ENCODE results near the gene DHRS11. TPM values are rescaled to one million over a fixed set of nuclear protein-coding genes. Genes with fewer than 3 reads are reported as not detected.

DHRS11 gene
- polyA plus RNA-seq, 3 donors: 1.2 to 4.3 (median 2.7) TPM

GRCh38 chr17:36625188-36625587 is 33.5 kb downstream of the DHRS11 start:
- peak overlapping the region in 3 of 7 donors; percentile 37 to 82 (median 64) for H3K27ac Mint-ChIP-seq
- Histone ChIP-seq H3K4me1 (ENCODE audit: control insufficient read depth in 1 of 2, insufficient read depth in 2 of 2, low read length in 2 of 2) (peaks cover 6 to 7% of the 10 kb centered on the region in 2 donors), H3K4me2 (replicated peaks; ENCODE audit: extremely low read depth, low read length, poor library complexity, severe bottlenecking) (no peak overlapping the region), H3K9ac (ENCODE audit: insufficient read depth, low read length, poor library complexity, severe bottlenecking) (no peak overlapping the region), H3K27ac (ENCODE audit: low read depth in 1 of 2, low read length in 2 of 2) (peak overlapping the region in 1 of 2 donors; percentile 7), H4K20me1 (ENCODE audit: insufficient read depth, low read length) (no peaks in the 10 kb centered on the region), H3K79me2 (ENCODE audit: insufficient read depth, low read length) (no peaks in the 10 kb centered on the region), H3K36me3 (replicated peaks in 1 of 2; ENCODE audit: control insufficient read depth in 1 of 2, insufficient read depth in 2 of 2, low read length in 2 of 2) (no peaks in the 10 kb centered on the region), H2AFZ (ENCODE audit: insufficient read depth, low read depth, low read length, poor library complexity, severe bottlenecking) (no peak overlapping the region), H3K9me3 (replicated peaks in 1 of 2; ENCODE audit: control insufficient read depth in 1 of 2, insufficient read depth in 1 of 2, low read length in 2 of 2) (no peaks in the 10 kb centered on the region), H3K27me3 (ENCODE audit: control insufficient read depth in 2 of 2, insufficient read depth in 2 of 2, low read length in 2 of 2) (no peaks in the 10 kb centered on the region), H3K4me3 (replicated peaks in 1 of 3; ENCODE audit: low read depth in 2 of 3, low read length in 3 of 3) (no peak overlapping the region)
- H3K9me3 Mint-ChIP-seq: peaks cover 0 to 7% (median 0%) of the 10 kb centered on the region in 7 donors
- DNase-seq: no peak
- H3K27me3 Mint-ChIP-seq (ENCODE audit: low read depth in 3 of 3): peaks cover 0 to 2% (median 0%) of the 10 kb centered on the region in 3 donors
- H3K36me3 Mint-ChIP-seq: no peaks in the 10 kb centered on the region
- TF ChIP-seq CTCF (IDR thresholded peaks at IDR 0.05): no peak
- 76% methylated on average over 4 of the region's 7 CpGs for WGBS (ENCODE audit: insufficient coverage)
- no peak overlapping the region for H3K4me3 Mint-ChIP-seq
- peaks cover 5% of the 10 kb centered on the region for H3K4me1 Mint-ChIP-seq
- intact Hi-C loops (cut with micrococcal nuclease): loop anchor here (5.0 to 10.0 kb wide), 3 partner anchors 422 to 750 kb away; partner anchors contain the start of gene C17orf78 (in 2 of the 2)

GRCh38 chr17:36627101-36627500 is 35.4 kb downstream of the DHRS11 start:
- Histone ChIP-seq H3K9ac (ENCODE audit: insufficient read depth, low read length, poor library complexity, severe bottlenecking) (no peak overlapping the region), H3K4me2 (replicated peaks; ENCODE audit: extremely low read depth, low read length, poor library complexity, severe bottlenecking) (no peak overlapping the region), H2AFZ (ENCODE audit: insufficient read depth, low read depth, low read length, poor library complexity, severe bottlenecking) (no peak overlapping the region), H3K27me3 (ENCODE audit: control insufficient read depth in 2 of 2, insufficient read depth in 2 of 2, low read length in 2 of 2) (no peaks in the 10 kb centered on the region), H3K79me2 (ENCODE audit: insufficient read depth, low read length) (no peaks in the 10 kb centered on the region), H4K20me1 (ENCODE audit: insufficient read depth, low read length) (no peaks in the 10 kb centered on the region), H3K9me3 (replicated peaks in 1 of 2; ENCODE audit: control insufficient read depth in 1 of 2, insufficient read depth in 1 of 2, low read length in 2 of 2) (no peaks in the 10 kb centered on the region), H3K36me3 (replicated peaks in 1 of 2; ENCODE audit: control insufficient read depth in 1 of 2, insufficient read depth in 2 of 2, low read length in 2 of 2) (no peaks in the 10 kb centered on the region), H3K4me1 (ENCODE audit: control insufficient read depth in 1 of 2, insufficient read depth in 2 of 2, low read length in 2 of 2) (peaks cover 6 to 7% of the 10 kb centered on the region in 2 donors), H3K4me3 (replicated peaks in 1 of 3; ENCODE audit: low read depth in 2 of 3, low read length in 3 of 3) (no peak overlapping the region), H3K27ac (ENCODE audit: low read depth in 1 of 2, low read length in 2 of 2) (no peak overlapping the region)
- no peak for DNase-seq
- peaks cover 0 to 5% (median 0%) of the 10 kb centered on the region in 3 donors for H3K27me3 Mint-ChIP-seq (ENCODE audit: low read depth in 3 of 3)
- no CpG with 5 or more reads among the region's 12 CpGs for WGBS (ENCODE audit: insufficient coverage)
- H3K4me3 Mint-ChIP-seq: no peak overlapping the region
- H3K4me1 Mint-ChIP-seq: peaks cover 5% of the 10 kb centered on the region
- intact Hi-C loops (cut with micrococcal nuclease): loop anchor here (5.0 to 10.0 kb wide), 3 partner anchors 420 to 748 kb away; partner anchors contain the start of gene C17orf78 (in 2 of the 2)
- no peaks in the 10 kb centered on the region for H3K36me3 Mint-ChIP-seq
- peaks cover 0 to 6% (median 0%) of the 10 kb centered on the region in 7 donors for H3K9me3 Mint-ChIP-seq
- no peak for TF ChIP-seq CTCF (IDR thresholded peaks at IDR 0.05)
- H3K27ac Mint-ChIP-seq: no peak overlapping the region
